Stimulated activated CD4-positive, alpha-beta T cell treated with anti-CD3 and anti-CD28 coated beads, Interleukin-2, amount 100 ng/mL, for 24 hours (primary cell): ENCODE data around the gene AGK.

Experiments used
- DNase-seq, 2 donors: peaks; one replicate each; pipeline ENCODE4 v3.0.0-alpha.2; 2020

AGK gene

DNA sequence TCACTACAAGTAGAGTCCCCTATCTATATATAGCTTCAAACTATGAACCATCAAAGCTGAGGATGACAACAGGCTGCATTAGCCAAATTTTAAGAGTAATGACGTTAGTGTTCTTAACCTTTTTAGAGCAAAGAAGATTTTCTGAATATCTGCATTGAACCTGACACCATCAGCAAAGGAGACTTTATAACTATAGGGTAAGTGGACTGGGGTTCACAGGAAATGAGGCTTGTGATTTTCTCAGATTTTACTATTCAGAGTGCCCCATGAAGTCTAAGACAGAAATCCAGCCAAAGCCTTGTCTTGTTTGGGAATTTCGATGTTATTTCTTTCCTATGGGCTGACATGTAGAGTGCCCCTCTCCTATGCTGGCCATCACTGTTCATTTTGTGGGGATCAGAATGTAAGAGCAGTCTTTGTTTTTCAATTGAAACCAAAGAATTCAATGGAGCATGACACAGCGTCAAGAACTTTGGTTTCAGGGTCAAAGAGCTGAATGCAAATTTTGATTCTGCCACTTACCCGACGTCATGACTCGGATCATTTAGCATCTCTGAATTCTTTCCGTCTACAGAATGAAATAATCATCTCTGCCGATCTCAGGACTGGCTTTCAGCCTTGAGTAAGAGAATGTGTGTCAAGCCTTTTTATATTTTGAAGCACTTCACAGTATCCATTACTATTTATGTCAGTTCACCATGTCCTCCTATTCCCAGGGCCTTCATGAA, 98.1 kb downstream of the AGK start:
- DNase-seq: no peak

DNA sequence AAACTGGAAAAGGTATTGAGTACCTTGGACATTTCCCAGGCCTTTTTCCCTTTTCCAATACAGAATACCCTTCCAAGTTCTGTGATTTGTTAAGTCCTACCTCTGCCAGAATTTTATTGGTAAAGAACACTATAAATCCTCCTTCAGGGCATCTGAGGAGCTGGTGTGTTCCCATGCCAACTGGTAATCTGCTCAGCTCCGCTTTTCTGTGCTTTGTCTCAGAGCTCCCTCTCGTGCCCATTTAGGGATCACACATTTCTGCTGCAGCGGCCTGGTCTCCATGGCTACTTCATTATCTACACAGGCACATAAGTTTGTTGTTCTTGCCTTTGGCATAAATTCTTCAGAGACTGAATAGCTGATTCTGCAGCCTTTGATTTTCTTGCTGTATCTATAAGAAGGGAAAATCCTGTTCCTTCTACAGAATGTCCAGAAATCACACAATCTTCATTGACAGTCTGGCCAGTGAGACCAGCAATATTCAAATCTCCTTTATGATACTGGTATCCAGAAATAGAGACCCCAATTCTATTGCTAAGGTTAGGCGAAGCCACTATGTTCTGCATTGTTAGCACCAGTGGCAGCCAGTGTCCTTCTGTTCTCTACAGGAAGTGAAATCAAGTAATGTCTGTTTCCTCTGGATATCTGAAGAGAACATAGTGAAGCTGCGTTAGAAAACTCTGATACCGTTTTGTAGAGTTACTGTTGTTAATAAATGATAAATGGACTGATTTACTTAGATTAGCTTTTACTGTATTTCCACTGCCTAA, 98.8 kb downstream of the AGK start:
- DNase-seq: peak in 1 of 2 donors; percentile 14

DNA sequence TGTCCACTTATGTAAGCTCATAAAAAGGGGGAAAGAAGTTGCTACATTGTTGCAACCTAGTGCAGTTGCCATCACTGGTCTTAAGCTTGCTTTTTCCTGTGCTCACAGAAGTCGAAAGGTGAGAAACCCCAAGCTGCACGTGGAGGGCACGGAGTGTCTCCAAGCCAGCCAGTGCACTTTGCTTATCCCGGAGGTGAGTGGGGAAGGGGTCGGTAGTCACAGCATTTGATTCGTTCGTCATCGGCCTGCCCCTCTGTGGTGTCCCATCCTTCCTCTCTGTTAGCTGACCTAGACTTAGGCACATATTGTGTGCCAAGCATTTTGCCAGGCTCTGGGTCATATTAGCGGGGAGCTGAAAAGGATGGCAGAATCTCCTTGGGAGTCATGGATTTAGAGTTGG, 100.2 kb downstream of the AGK start:
- no peak for DNase-seq

DNA sequence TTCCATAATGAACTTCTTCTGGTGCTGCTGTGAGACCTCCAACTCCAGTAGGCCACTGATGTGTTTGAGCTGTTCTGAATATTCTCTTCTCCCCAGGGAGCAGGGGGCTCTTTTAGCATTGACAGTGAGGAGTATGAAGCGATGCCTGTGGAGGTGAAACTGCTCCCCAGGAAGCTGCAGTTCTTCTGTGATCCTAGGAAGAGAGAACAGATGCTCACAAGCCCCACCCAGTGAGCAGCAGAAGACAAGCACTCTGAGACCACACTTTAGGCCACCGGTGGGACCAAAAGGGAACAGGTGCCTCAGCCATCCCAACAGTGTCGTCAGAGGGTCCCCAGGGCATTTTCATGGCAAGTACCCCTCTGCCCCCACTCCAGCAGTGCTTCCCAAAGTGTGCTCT, 101.5 kb downstream of the AGK start:
- DNase-seq: no peak

DNA sequence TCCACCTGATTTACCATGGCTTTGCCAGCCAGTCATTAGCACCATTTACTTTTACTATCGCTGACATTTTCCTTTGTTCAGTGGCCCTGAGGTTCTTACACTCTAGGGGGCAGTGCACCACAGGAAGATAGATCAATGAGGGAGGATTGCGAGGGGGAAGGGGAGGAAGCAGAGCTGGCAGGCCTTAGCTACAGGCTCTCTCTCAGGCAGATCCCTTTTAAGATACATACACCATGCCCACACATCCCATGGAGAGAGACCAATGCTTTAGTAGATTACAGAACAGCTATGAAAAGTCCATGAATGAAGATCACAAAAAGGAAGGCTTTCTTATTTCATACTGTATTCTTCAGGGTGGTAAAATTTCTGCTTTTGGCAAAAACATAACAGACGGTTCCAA, 103.3 kb downstream of the AGK start:
- peak; percentile 30 to 55 for DNase-seq

DNA sequence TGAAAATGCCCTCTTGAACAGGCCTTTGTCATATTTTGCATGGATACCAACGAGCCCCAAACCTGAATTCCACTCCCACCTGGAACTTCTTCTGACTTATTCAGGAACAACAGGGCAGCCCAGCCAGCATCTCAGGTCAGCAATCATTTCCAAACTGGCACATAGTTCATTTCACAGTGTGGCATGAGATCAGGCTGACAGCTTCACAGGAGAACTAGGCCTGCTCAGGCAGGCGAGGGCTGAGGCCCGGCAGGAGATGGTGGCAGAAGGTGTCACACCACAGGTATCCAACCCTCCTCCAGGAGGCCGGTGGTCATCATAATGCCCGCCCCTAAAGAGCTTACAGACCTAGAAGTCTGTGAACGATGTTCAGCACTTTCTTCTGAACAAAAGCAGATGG, 108.3 kb downstream of the AGK start:
- no peak for DNase-seq

DNA sequence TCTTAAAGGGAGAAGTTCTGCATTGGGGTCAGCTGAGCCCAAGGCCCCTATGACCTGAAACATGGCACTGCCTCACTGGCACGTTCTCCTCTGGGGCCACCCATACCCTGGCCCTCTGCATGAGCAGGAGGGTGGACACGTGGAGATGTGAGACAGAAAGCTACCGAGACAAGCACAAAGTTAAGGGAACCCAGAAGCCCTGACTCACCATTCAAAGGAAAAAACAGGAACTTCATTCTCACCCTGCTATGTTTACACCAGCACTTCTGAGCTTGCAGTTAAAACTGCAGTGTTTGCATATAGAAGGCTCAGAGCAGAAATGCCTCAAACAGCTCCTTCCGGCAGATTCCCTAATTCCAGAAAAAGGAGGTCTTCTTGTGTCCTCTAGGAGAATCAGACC, 109.0 kb downstream of the AGK start:
- no peak for DNase-seq

DNA sequence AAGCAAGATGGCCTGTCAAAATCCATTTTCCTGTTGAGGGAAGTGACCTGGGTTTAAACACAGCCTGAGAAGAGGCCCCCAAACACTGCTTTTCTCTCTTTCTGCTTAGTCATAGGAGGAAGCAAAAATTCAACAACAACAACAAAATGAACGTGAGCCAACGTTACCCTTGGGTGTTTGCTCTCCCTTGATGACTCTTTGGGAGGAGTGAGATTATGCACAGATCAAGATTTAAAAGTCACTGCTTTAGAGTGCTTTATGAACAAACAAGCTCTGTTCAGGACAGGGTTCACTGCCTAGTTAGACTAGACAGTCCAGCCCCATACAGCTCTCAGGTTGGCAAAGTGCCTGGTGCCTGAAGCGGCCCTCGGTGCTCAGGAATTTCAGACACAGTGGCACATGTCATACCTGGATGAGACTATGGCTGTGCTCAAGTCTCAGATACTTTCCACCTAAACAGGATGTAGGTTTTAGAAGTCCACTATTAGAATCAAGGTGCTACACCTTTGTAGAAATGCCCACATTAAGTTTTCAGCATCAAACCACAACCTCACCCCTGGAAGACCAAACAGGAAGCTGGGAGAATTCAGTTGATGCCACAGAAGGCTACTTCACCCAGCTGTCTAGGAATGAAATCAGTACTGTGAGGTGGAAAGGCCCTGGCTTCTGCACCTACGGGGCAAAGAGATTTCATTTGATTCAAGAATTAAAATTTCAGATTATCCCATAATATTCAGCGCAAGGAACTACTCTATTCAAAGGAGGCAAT, 112.1 kb downstream of the AGK start:
- DNase-seq: no peak

DNA sequence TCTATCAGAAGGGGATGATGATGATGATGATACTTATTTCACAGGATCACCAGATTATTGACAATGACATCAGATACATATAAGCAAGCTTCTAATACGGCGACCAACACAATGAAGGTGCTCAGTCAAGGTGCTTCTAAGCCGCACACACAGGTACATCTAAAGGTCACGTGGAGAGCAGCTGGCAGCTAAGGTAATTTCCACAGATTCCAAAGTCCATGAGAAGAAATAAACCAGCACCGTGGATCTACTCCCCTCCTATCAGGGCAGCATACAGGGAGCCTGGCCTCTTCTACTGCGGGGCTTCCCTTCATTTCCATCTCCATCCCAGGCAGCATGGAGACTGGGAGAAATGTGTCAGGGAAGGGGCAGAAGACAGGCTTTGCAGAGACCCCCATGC, 113.2 kb downstream of the AGK start:
- no peak for DNase-seq

DNA sequence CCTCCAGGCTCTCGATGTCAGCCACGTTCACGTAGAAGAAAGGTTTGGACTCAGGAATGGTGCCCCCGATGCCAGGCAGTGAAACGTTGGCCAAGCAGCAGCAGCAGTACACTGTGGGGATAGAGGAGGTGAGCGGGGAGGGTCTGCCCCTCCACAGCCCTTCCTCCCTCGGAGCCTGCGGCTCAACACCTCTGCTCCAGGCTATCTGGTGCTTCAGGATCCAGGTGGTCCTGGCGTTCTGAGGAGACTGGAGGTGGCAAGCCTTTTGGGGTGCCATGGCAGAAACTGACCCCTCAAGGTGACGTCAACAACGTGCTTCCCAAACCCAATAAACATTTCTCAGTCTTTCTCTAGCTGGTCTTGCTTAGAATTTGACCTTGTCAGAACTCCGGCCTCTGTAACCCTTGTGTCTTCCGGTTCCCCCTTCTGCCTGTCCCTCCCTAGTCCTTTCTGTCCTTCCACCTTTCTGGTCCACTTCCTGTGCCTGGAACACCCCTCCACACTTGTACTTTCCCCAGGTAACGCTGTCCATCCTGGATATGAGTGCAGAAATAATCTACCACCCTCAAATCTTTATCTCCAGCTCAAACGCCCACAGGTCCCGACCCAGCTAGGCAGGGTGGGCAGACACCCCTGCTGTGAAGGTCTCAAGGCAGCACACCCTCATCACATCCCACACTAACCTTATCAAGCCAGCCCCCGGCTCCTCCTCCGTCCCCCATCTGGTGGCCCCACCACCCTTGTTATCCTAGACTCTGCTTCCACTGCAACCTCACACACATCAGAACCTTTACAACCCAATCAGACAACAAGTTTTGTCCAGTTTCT, 114.2 kb downstream of the AGK start:
- no peak for DNase-seq

DNA sequence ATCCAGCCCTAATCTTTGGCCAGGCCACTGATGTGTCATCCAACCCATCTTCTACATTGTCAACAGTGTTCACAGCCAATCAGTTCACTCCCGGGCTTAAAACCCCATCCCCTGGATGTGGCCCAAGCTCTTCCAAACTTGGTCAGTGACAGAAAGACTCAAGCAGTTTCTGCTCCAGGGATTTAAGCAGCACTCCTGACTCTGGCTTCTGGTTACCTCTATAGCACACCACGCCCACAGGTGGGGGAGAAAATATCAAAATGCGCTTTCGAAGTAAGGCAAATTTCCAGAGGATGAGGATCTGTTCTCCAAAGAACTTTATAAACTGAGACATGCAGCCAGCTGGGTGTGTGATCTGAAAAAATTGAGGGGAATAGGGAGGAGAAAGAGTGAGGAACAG, 114.9 kb downstream of the AGK start:
- no peak for DNase-seq

DNA sequence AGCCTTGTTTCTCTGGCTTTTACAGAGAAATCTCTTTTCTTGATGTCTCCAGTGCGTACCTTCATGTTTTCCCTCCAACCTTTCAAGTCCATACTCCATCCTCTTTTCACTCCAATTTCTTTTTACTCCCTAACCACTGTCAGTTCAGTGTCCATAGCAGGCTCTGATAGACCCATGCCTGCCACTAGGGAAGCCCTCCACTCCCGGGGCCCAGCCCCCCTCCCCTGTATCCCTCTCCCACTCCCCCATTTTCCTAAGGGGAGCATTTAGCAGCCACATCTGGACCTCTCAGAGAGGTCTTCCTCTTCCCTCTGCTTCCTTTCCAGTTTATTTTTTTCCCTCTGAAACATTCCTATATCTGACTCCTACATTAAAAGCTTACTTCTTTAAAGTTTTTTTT, 117.6 kb downstream of the AGK start:
- no peak for DNase-seq

DNA sequence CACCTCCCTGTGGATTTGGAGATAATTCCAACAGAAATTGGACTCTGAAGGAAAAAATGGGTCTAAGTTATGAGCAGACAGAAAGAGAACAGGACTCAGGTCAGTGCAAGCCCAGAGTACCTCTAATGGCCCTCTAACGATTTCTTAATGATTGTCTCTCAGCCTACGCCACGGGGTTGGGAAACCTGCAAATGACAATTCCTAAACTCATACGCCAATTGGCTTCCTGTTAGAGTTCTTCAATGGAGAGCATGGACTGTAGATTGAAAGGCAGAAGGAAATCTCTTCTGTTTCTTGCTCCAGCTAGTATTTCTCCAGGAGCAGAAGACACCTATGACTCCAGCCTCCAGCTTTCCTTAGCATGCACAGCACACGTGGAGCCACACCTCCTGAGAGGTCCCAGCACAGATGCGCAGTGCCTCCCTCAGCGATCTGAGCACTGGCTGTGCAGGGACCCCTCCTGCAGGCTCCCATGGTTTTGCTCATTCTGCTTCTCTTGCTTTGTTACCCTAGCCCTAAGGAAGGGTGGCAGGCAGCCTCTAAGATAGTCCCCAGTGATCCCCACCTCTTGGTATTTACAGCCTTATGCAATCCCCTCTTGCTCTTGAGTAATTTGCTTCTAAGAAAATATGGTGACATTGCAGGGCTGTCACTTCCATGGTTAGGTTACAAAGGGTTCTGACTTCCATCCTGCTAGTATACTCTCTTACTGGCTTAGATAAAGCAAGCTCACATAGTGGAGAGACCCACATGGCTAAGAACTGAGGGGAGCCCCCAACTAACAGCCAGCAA, 120.7 kb downstream of the AGK start:
- DNase-seq: no peak

DNA sequence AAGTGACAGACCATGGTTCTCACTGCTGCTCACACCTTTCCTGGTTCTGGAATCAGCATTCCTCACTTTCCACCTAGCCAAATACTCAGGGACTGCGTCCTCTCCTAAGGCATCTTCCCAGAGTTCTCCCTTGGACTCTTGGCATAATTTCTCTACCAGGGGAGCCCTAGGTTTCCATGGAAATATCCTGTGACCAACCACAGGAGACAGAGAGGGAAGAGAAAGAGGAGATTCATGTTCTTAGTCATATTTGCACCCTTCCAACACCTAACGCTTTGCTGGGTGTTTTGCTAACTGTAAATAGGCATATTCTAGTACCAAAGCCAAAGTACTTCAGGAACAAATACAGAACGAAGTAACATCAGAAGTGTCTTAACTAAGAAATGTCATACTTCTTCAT, 122.1 kb downstream of the AGK start:
- DNase-seq: no peak

DNA sequence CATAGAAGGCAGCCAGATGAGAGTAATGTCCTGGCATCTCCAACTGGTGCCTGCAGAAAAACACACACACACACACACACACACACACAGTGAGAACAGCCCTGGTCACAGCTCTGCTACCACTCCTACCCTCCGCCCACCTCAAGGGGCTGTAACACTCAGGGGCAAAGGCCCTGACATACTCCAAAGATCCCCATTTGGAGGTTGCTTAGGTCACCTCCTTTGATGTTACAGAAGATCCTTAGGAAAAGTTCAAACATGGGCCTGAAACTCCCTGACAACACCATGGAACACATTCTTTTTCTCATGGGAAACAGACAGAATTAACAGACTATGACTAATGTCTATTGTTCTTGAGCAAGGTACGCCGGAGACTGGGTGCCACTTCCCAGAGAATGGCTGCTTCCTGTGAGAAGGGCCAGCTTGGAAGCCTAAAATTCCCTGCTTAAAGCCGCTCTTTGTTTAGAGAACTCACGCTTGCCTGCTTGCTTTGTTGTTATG, 123.0 kb downstream of the AGK start:
- DNase-seq: no peak

DNA sequence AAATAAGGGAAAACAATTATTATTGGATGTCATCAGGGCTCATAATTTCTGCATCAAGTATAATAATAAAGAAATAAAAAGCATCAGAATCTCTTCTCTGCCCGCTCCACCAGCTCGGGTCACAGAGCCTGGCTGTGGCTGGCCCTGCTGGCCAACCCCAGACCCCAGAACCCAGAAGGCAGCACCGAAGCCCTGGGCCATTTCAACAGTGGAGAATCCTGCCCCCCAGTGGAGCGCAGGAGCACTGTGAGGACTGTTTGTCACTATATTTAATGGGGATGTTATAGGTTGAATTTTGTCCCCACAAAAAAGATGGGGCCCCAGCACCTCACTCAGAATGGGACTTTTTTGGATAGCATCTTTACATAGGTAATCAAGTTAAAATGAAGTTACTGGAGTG, 123.5 kb downstream of the AGK start:
- no peak for DNase-seq

DNA sequence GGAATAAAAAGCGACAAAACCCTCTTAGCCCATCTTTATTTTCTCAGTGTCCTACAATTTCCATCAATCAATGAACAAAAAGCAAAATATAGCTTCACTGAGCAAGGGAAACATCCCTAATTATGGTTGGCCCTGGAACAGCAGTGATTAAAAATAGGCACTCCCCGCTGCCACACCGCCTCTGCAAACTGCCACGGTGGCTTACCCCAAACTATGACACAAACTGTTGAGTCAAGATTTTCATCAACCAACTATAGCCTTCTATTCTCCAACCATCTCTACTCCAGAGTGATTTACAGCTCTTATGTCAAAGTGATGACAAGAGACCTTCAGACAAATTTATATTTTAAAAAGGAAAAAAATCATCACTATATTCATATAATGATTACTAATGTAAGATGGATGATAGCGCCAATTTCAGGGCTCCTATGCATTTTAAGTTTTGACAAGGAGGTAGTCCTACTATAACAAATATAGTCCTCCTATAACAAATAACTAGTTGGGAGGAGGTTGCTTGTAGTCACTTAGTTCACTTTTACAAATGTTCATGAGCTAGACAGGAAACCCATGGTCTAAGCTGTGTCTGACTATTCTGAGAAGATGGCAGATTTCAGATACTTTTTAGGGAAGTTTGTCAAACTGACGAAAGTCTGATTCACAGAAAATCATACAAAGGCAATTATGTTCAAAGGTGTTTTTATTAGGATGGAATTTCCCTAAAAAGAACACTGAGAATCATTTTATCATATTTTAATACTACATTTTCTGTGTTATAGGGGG, 124.4 kb downstream of the AGK start:
- DNase-seq: no peak

DNA sequence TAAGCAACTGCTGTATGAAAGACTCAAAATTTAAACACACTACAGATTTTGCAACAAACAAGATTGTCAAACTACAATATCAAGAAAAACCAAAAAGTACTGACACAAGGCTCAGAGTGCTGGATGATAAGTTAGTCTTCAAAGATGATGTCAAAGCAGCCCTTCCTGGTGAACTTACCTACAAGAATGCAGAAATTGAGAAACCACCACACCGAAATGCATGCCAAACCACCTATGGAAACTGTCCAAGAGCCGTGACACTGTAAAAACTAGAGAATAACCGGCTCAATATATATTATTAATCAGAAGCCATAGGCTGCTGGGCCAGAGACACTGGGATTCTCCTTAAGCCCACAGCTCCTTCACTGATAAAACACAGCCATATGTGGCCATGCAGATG, 125.4 kb downstream of the AGK start:
- DNase-seq: no peak

DNA sequence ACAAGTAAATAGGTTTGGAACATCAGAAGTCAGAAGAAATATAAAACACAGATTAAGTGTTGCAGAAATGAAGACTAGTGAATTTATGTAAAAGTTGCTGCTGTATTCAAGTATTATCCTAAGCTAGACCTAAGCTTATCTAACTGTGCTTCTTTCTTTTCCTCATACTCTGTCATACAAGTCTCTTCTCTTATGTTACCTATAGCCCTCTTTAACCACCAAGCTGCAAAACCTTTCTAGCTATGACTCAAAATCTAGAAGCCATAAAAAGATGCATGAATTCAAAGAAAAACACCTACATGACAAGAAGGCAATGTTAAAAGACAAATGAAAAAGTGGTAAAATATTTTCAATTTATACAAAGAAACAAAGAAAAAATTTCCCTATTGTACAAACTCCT, 127.8 kb downstream of the AGK start:
- DNase-seq: no peak

DNA sequence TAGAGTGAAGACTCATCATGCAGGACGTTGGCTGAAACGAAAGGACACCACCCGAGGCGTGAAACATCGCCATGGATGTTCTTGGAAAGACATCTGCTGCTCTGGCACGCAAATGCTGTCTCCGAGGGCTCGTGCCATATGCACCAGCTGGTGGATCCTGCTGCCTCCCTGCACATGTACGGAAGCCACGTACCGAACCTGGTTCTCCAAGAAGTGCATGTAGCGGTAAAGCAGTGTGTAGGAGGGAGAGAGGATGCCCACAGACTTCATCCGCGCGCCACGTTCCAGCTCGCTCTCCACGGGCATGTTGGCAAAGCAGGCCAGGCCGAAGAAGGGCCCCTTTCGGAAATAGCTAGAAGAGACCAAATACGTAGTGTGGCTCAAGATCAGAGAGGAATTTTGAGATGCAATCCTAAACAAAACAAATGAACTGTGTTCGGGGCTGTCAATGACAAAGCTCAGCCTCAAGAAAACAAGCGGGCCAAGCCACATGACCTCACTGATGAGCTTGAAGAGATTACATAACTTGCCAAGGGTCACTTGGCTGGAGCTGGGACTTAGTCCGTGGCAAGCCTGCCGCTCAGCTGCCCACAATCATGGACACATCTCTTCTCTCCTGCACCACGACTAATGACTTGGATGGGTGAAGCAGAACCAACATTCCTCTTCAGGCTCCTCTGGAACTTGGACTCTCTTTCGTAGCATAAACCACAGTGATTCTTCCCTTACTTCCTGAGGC, 134.2 kb downstream of the AGK start:
- no peak for DNase-seq
